Activated CD8-positive, alpha-beta memory T cell treated with anti-CD3 and anti-CD28 coated beads, Interleukin-2, amount 50 U/mL, for 48 hours (primary cell): ENCODE measurements around the gene MFSD2A.
"Not testable (repeated sequence)": the region's sequence is repeated elsewhere in the genome, so short reads cannot be mapped to it uniquely, and the experiment has no call there.

Experiments used
- DNase-seq: peaks from one replicate; pipeline ENCODE4 v3.0.0-alpha.2; 2020

The MFSD2A gene

DNA sequence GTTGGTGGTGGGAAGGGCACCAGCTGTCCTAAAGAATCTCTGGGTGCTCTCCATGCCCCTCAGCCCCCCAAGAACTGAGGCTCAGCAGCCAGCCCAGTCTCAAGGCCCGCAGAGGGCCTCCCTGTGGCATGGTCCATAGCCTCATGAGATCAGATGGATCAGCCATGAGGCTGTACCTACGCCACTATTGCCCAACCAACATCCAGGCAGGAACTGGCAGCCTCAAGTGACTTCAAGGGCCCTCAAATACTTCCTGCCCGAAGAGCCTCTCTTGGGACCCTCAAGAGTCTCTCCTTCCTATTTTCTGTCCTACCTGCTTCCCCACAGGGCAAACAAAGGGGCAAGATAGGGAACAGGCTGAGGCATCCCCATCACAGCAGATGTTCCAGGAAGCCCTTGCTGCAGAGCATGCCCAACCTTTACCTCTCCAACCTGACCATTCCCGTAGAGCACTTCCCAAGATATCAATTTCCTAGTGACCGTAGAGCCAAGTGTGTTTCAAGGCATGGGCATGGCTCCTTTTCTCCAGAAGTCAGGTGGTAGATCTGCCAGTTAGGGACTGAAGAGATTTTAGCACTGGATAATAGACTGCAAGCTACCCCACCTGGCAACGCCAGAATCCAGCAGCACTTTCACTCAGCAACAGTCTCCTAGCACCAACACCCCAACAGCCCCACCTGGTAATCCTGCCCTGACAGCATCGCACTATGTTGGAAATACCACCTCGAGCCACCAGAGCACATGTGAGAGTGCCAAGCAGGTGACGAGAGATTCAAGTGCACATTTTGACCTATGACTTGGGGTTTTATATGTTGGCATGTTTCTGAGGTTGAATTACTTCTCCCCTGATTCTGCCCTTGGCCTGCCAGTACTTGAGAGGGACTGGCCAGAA, 13.7 kb upstream of the MFSD2A start:
- no peak for DNase-seq

GRCh38 chr1:39943471-39944290, 11.3 kb upstream of the MFSD2A start:
- DNase-seq: no peak

- no peak for DNase-seq
These were observed 10.4 kb upstream of the MFSD2A start for GRCh38 chr1:39944410-39945112.

- no peak for DNase-seq
These were observed 8.7 kb upstream of the MFSD2A start for GRCh38 chr1:39946216-39946615.

DNA sequence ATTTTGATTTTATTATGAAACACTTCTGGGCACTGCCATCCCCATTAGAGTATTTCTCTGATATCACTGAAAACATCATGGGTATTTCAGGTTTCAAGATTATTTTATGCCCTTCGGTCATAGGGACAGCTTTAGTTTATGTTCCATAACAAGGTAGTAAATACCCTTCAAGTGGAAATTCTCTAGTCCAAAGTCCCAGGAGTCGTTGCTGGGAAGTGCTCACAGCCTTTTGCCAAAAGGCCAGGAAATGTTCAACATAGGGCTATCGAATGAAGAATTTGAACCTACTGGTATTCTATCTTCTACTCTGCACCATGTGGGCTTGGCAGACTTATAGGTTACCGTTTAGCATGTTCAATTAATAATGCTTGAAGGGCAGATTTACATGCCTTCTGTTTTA, 7.7 kb upstream of the MFSD2A start:
- no peak for DNase-seq

GRCh38 chr1:39949891-39950290, 5.1 kb upstream of the MFSD2A start:
- DNase-seq: no peak

GRCh38 chr1:39951926-39952325, 3.0 kb upstream of the MFSD2A start:
- DNase-seq: no peak

DNA sequence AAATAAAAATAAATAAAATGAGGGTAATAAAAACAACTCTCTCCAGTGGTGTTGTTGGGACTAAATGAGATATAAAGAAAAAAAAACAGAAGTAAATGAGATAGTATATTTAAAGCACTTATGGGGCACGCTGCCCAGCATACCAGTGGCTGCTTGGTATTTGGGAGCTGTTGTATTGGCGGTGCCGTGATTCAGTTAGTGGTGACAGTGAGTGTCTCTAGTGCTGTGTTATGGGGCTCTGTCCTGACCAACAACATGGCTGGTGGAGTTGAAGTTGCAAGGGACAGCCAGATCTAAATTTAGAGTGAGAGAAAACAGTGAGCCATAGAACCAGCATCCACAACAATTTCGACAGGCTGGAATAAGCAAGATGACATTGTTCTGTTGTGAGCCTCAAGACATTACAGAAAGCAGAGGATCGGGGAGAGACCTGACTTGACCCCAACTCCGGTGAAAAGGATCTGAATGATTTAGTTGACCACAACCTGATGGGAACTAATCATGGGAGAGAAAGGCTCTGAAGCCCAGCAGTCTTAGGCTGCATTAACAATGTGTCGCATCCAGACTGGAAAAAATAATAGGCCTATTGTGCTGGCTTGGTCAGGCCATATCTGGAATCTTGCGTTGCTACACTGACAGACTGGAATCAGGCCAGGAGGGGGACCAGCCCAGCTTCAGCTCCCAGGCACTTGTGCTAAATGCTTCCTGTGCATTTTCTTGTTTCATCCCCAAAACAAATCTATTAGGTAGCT, 2.4 kb upstream of the MFSD2A start:
- no peak for DNase-seq

GRCh38 chr1:39954324-39954869, 548 bp upstream of the MFSD2A start:
- DNase-seq: no peak

- peak; percentile 77 for DNase-seq
These were observed 898 bp downstream of the MFSD2A start for GRCh38 chr1:39955547-39956539.

GRCh38 chr1:39957299-39958015, 2.5 kb downstream of the MFSD2A start:
- no peak for DNase-seq

- no peak for DNase-seq
These were observed 3.7 kb downstream of the MFSD2A start for GRCh38 chr1:39958403-39959200.

DNA sequence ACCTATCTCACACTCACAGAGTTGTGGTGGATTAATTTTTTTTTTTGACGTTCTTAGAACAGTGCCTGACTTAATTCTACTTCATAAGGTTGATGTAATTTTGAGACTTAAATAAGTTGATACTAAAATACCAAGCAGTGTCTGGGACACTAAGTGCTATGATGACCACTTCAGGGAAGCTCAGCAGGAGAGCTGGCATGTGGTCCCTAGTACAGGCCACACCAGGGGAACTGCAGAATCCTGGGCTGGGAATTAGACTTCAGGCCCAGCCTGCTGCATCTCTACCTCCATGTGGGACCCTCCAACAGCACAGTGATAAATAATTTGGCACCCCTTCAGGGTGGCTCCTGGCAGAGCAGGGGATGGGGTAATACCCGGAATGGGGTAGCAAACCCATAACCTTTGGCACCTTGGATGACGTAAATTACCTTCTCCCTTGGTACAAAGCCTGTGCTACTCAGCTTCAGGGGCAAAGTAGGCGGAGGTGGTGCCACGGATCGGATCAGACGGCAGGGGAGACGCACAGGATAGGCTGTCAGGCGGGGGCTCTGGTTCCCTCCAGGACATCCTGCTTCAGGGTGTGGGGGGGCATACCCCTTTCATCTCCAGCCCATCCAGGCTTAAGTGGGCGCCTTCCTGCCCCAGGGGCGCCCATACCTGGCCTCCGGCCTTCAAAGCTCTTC, 4.8 kb downstream of the MFSD2A start:
- DNase-seq: no peak

- DNase-seq: peak; percentile 58
These were observed 5.5 kb downstream of the MFSD2A start for GRCh38 chr1:39960431-39960958.

GRCh38 chr1:39962450-39962825, 7.5 kb downstream of the MFSD2A start:
- DNase-seq: no peak

DNA sequence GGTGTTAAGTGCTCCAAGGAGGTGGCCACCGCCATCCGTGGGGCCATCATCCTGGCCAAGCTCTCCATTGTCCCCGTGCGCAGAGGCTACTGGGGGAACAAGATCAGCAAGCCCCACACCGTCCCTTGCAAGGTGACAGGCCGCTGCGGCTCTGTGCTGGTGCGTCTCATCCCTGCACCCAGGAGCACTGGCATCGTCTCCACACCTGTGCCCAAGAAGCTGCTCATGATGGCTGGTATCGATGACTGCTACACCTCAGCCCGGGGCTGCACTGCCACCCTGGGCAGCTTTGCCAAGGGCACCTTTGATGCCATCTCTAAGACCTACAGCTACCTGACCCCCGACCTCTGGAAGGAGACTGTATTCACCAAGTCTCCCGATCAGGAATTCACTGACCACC, 8.0 kb downstream of the MFSD2A start:
- not testable (repeated sequence) for DNase-seq

GRCh38 chr1:39964552-39964951, 9.6 kb downstream of the MFSD2A start:
- no peak for DNase-seq

DNA sequence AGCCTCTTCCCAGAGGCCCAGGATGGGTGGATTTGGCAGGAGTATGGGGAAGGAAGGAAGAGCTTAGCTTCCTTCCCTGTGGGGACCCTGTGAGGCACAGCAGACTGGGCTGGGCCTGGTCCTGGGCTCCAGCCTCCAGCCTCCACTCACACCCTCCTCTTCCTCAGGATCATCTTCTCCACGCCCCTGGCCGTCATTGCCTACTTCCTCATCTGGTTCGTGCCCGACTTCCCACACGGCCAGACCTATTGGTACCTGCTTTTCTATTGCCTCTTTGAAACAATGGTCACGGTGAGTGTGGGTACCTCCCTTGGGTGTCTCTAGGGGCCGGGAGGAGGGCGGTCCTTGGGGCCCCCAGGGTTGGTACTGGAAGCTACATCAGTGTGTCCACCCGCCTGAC, 10.1 kb downstream of the MFSD2A start:
- no peak for DNase-seq

- DNase-seq: no peak
These were observed 14.1 kb downstream of the MFSD2A start for GRCh38 chr1:39969048-39969447.
